A172 (cell line): Measurements from ENCODE around the gene CDHR4. TPM values are rescaled to one million over a fixed set of nuclear protein-coding genes. Genes with fewer than 3 reads are reported as not detected.
"Not testable (repeated sequence)": the region's sequence is repeated elsewhere in the genome, so short reads cannot be mapped to it uniquely, and the experiment has no call there.

Source experiments
- DNase-seq: peaks from one replicate; pipeline ENCODE4 v3.0.0-alpha.2; 2015; ENCODE audit warnings: low spot score
- total RNA-seq: library from RNA; depleted of rRNA; stranded (reverse); fragments of >200 nt; shearing (Covaris generic); gene quantifications from 2 replicates; pipeline ENCODE4 v1.2.3, GENCODE V29; 2014; rRNA removed

The CDHR4 gene, protein sequence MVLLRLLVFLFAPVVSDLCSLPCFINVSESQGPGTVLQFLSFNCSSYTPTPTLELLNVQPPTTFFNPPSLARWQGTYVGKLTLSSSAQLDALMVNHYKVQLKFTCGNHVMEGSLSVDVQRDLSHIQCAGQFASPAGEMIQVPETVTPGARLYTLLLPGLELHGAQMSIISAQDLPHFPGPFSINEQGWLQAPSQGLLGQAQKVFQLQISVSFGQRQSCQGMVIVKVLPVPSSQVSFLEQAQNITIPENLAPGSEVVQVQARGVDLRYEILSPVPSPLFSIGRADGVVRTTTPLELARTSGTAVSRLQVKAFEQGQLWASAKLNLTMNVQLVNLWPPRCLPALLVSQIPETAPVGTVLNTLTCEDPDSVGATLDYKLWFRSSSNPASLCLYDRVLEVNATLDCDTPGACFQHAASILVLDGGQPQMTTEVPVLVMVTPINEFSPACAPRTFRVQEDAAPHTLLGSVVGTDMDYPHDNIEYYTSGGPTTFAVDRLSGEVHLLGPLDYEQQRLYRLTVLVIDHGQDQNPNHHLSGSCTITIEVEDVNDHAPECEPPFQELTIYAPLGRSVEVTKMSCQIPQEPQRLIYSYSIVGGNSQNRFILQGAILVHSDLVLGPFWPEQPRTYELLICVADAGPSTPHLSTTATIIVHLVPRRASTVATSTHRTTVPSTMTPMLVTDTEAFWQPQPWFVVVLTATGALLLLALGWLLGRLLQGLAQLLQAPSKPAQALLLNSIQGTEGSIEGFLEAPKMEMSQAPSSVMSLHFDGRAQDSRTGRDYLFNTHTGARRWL
- total RNA-seq: not detected in 2 replicates

DNA sequence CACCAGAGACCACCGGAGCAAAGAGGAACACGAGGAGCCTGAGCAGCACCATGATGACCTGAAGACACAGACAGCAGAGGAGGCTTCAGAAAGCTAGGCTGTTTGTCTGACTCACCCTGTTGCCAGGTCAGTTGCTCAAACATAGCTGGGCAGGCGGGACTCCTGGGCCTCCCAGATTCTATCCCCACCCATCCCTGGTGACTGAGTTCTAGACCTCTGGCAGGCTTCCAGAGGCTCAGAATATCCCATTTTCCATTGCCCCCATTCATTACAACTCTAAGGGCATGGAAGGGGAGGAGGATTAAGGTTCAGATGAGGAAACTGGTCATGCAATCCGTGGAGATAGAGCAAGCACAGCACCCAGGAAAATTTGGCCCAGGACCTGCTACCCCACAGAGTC, at the start of gene CDHR4:
TSS of gene CDHR4 (minus strand) at position 113 of the 400 bp plus-strand sequence. CDS start at position 52, 61 bp downstream.
- peak; percentile 49 for DNase-seq

DNA sequence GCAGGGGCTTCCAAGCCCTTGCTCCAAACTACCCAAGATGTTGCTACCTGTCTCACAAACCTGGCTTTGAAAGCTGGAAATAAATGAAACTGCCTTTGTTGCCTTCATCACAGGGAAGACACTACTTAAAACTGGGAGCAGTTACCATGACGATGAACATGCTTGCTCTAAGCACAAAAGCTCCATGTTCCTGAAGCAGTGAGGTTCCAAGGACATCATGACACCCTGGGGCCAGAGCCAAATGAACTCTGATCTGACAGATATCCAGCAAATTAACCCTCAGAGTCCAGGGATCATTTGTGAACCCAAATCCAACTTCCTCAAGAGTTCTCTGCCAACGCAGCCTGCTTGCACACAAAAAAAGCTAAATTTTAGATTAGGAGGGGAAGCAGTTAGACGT, 46.0 kb upstream of the CDHR4 start:
- no peak for DNase-seq

GRCh38 chr3:49844464-49845183, 45.0 kb upstream of the CDHR4 start:
- no peak for DNase-seq

GRCh38 chr3:49842843-49843517, 43.3 kb upstream of the CDHR4 start:
- no peak for DNase-seq

- no peak for DNase-seq
Observed at GRCh38 chr3:49841806-49842205, 42.1 kb upstream of the CDHR4 start.

- DNase-seq: no peak
Observed at GRCh38 chr3:49841126-49841696, 41.5 kb upstream of the CDHR4 start.

GRCh38 chr3:49840388-49840787, 40.7 kb upstream of the CDHR4 start:
- no peak for DNase-seq

DNA sequence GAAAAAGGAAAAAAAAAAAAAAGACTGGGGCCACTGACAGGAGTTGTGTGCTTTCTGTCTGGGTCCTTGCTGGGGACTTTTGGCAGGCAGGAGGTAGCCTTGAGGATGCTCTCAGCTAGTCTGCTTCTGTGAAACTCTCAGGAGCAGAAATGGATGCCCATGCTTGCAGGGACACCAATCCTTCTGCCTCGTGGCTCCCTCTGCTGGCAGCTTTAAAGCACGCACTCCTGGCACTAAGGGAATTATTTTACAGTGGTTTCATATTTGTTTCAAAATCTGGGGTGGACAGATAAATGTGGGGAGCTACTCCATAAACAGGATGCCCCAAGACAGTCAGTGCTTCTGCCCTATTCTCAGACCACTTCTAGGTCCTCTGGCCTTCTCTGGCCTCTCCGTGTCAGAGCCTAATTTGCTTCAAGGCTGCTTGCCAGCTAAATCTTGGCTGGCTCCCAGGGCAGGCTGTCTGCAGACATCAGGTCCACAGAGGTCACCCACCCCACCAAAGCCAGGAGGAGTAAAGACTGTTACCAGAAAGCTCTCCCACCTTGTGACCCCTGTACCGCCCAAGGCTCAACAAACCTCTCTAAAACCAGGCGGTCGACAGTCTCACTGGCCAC, 39.6 kb upstream of the CDHR4 start:
- DNase-seq: peak; percentile 67

- no peak for DNase-seq
Observed at GRCh38 chr3:49831341-49831740, 31.7 kb upstream of the CDHR4 start.

DNA sequence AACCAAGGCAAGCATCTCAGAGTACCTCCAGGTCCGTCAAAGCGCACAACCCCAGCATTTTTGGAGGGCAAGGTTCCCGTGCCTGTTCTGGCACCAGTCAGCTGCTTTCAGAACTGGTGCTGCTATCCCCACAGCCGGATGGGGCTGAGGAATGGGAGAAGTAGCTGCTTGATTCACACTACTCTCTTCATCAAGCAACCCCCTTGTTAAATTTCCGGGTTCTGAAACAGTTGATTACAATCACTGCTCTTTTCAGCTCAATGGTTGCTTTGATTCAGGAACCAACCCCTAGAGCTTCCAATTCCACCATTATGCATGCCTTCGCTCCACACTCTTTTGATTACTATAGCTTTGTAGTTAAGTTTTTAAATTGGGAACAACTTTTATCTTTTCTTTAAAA, 26.3 kb upstream of the CDHR4 start:
- DNase-seq: no peak

- not testable (repeated sequence) for DNase-seq
Observed at GRCh38 chr3:49823131-49823530, 23.5 kb upstream of the CDHR4 start.

DNA sequence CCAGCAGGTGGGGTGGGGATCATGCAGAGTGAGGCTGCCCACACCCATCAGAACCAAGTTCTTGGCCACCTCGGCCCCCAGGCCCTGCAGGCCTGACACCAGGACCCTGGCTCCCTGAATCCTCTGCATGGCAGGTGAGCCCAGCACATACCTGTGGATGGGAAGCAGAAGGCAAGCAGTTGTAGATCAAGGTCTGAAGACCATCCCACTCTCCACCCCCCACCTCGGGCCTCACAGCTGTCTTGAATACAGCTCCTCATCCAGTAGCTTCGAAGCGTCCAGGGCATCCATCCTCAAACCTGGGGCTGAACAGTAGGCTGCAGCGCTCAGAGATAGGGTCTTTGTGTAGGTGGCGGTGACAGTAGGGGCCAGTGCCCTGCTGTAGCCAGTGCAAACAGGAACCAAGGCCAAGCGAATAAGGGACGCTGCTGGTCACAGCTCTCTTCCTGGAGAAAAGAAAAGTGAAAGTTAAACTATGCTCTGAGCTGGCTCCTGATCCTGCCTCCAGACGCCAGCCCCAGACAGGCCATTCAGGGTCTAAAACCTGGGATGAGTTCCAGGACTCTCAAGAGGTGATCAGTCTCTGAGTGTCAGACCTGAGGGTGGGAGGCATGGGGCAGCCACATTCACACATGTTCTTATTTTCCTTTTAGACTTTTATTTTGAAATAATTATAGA, 14.0 kb upstream of the CDHR4 start, which contains the start of gene UBA7:
TSS of gene UBA7 (minus strand) at position 457 of the 678 bp plus-strand sequence. CDS start at position 291, 166 bp downstream.
- peak; percentile 70 for DNase-seq

DNA sequence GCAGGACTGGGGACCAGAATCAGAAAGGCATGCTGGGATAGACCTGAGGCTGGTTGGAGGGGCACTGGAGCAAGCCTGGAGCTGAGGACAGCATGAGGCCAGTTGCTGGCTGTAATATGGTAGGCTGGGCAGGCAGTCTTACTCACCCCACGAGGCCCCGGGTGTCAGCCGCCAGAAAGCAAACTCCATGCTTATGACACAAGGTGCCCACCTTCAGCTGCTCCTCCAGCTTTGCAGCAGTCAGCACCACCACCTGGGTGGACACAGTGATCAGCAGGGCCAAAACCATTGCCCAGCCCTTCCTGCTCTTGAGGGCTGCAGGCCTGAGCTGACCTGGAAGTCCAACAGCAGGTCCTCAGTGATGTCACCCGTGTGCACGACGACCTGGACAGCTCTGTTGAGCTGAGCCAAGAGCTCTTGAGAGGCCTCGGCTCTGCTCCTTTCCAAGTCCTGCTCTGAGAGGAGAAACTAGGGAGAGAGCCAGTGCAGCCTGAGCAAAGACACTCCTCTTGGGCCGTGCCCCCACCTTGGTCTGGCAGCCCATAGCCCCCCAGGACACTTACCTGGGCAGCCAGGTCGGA, 13.3 kb upstream of the CDHR4 start:
- DNase-seq: no peak

- no peak for DNase-seq
Observed at GRCh38 chr3:49807431-49808114, 7.9 kb upstream of the CDHR4 start.

DNA sequence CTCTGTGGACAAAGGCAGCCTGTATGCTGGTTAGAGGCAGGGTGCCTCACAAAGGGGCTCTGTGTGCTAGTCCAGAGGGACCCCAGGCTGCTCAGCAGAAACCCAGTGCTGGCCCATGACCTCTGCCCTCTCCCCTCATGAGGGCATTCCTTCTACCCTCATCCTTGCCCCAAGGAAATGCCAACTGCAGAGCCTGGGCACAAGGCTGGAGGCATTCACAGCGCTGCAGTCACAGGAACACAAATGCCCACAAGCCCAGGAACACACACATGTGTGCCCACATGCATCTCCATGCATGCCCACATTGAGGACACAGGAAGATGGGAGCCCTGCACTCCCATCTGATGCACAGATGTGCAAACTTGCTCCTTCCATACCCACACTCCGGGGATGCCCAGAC, 7.2 kb upstream of the CDHR4 start:
- DNase-seq: no peak

DNA sequence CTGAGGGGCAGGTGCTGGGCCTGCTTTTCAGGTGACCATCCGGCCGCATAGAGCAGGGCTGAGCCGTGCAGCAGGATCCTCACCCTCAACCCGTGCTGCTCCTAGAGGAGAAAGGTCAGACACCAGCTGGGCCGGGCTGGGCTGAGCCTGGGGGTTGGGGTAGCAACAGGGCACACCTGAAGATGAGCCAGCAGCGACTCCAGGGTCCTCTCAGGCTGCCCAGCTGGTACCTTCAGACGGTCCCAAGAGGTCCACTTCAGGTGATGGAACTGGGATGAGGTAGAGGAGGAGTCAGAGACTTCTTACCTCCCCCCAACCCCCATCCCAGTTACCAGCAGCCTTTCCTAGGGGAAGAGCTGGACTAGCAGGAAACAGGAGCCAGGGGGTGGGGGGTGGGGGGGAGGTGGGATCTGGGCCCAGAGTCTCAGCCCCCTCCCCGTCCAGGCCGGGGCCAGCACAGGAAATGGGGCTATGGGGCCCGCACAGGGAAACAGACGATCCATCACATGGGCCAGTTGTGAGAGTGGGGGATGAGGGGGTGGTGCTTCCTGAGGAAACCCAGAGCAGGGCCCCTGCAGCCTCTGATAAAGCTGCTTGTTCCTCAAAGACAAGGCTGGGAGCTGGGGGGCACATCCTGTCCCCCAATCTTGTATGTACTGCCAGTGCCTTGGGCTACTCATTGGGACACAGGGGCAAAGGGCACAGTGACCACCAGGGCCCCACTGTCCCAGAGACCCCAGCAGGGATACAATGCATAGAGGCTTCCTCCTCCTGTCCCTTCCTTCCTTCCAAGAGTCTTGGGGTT, 6.4 kb upstream of the CDHR4 start:
- no peak for DNase-seq

DNA sequence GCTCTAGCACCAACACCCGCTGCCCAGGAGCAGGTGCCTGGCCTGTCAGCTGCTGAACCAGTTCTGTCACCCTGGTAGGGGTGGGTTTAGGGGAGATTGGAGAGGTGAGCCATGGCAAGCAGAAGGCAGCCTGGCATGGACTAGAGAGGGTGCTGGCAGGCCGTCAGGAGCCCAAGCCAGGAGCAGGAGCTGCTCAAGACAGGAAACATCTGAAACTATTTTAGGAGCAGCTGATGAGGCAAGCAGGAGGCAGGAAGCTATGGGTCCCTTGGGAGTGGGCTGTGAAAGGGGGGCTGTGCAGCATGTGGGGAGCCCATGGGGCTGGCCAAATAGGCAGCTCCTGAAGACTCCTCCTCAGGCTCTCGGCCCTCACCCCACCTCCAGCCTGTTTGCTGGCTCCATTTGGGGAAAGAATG, 5.7 kb upstream of the CDHR4 start:
- DNase-seq: no peak
